Neural cell (in vitro differentiated cells): ENCODE data around the gene ZNF558. TPM values are rescaled to one million over a fixed set of nuclear protein-coding genes. Genes with fewer than 3 reads are reported as not detected.

Source experiments
- H2AFZ ChIP-seq: fragments of 200-600, 300-800 bp; sonication (generic), shearing (Covaris generic); 2 replicates; pipeline ENCODE4 v1.6.0; 2014; ENCODE audit warnings: low read depth, mild to moderate bottlenecking, antibody characterized with exemption, low read length, moderate library complexity
- H3F3A ChIP-seq: fragments of 200-600 bp; shearing (Covaris generic); 2 replicates; pipeline ENCODE4 v1.6.1; 2016; ENCODE audit warnings: mild to moderate bottlenecking, moderate library complexity, mixed read lengths, antibody characterized with exemption, low read length; ENCODE audit not compliant: insufficient read depth, poor library complexity, severe bottlenecking
- H3K27ac ChIP-seq: fragments of 200-600, 300-800 bp; sonication (generic), shearing (Covaris generic); 2 replicates; pipeline ENCODE4 v1.5.1; 2014; ENCODE audit warnings: mild to moderate bottlenecking, low read length, moderate library complexity
- H3K27me3 ChIP-seq: fragments of 300-800, 200-600 bp; sonication (generic), shearing (Covaris generic); 2 replicates; pipeline ENCODE4 v1.6.0; 2014; ENCODE audit warnings: mild to moderate bottlenecking, low read depth, low read length, moderate library complexity; ENCODE audit not compliant: insufficient read depth
- H3K36me3 ChIP-seq: fragments of 300-800, 200-600 bp; sonication (generic), shearing (Covaris generic); 2 replicates; pipeline ENCODE4 v1.5.1; 2014; ENCODE audit warnings: mild to moderate bottlenecking, antibody characterized with exemption, low read length, moderate library complexity; ENCODE audit not compliant: insufficient read depth
- H3K4me2 ChIP-seq: fragments of 300-800, 200-600 bp; sonication (generic), shearing (Covaris generic); 2 replicates; pipeline ENCODE4 v1.6.0; 2014; ENCODE audit warnings: mild to moderate bottlenecking, low read length
- H3K4me3 ChIP-seq: fragments of 300-800, 200-600 bp; sonication (generic), shearing (Covaris generic); 2 replicates; pipeline ENCODE4 v1.5.1; 2014; ENCODE audit warnings: mild to moderate bottlenecking, low read length, moderate library complexity
- H3K79me2 ChIP-seq: fragments of 200-600 bp; shearing (Covaris generic); replicated peaks from 2 replicates; pipeline ENCODE4 v1.6.0; 2014; ENCODE audit warnings: mild to moderate bottlenecking, low read length, moderate library complexity; ENCODE audit not compliant: insufficient read depth
- H3K9ac ChIP-seq: fragments of 300-800, 200-600 bp; sonication (generic), shearing (Covaris generic); 2 replicates; pipeline ENCODE4 v1.6.1; 2016; ENCODE audit warnings: mild to moderate bottlenecking, low read length, mixed read lengths
- H3K9me2 ChIP-seq: fragments of 200-600 bp; shearing (Covaris generic); 2 replicates; pipeline ENCODE4 v1.6.1; 2016; ENCODE audit warnings: mild to moderate bottlenecking, low read length, mixed read lengths; ENCODE audit not compliant: insufficient read depth
- H3K9me3 ChIP-seq: fragments of 200-600, 300-800 bp; sonication (generic), shearing (Covaris generic); 2 replicates; pipeline ENCODE4 v1.6.1; 2016; ENCODE audit warnings: mild to moderate bottlenecking, mixed run types, low read length, moderate library complexity, mixed read lengths
- H4K20me1 ChIP-seq: fragments of 200-600 bp; shearing (Covaris generic); 2 replicates; pipeline ENCODE4 v1.6.1; 2016; ENCODE audit warnings: mild to moderate bottlenecking, mixed run types; ENCODE audit not compliant: insufficient read depth
- EP300 ChIP-seq: fragments of 450-650 bp; conservative IDR thresholded peaks from 2 replicates; pipeline ENCODE4 v1.6.1; 2014; ENCODE audit warnings: antibody characterized with exemption, mild to moderate bottlenecking, moderate library complexity; ENCODE audit not compliant: poor library complexity, severe bottlenecking
- EZH2 ChIP-seq: fragments of 200-600, 300-800 bp; shearing (Covaris generic), sonication (generic); IDR thresholded peaks from 2 replicates; pipeline ENCODE4 v1.6.1; 2014; ENCODE audit warnings: antibody characterized with exemption, low read length, borderline replicate concordance, mild to moderate bottlenecking; ENCODE audit not compliant: insufficient read depth, poor library complexity, severe bottlenecking
- MXI1 ChIP-seq: fragments of 450-650 bp; conservative IDR thresholded peaks from 2 replicates; pipeline ENCODE4 v1.6.1; 2014; ENCODE audit warnings: antibody characterized with exemption, mild to moderate bottlenecking; ENCODE audit not compliant: poor library complexity, severe bottlenecking
- POLR2AphosphoS5 ChIP-seq: IDR thresholded peaks from 2 replicates; pipeline ENCODE4 v1.6.1; 2012
- RAD21 ChIP-seq: fragments of 450-650 bp; conservative IDR thresholded peaks from 2 replicates; pipeline ENCODE4 v1.6.1; 2014; ENCODE audit warnings: antibody characterized with exemption, mild to moderate bottlenecking, moderate library complexity
- REST ChIP-seq: IDR thresholded peaks from 2 replicates; pipeline ENCODE4 v1.6.1; 2012; ENCODE audit warnings: borderline replicate concordance
- SMC3 ChIP-seq: fragments of 450-650 bp; conservative IDR thresholded peaks from 2 replicates; pipeline ENCODE4 v1.6.1; 2014; ENCODE audit warnings: antibody characterized with exemption, mild to moderate bottlenecking, moderate library complexity; ENCODE audit not compliant: poor library complexity
- TAF1 ChIP-seq: IDR thresholded peaks from 2 replicates; pipeline ENCODE4 v1.6.1; 2012; ENCODE audit warnings: low read depth
- polyA plus RNA-seq: library from polyadenylated mRNA; depleted of rRNA; stranded (reverse); fragments of >200 nt; gene quantifications from 2 replicates; pipeline ENCODE4 v1.2.3, GENCODE V29; 2014
- TF ChIP-seq, protein P1 (sequence below): fragments of 450-650 bp; IDR thresholded peaks from 2 replicates; pipeline ENCODE4 v1.5.1; 2014; ENCODE audit warnings: antibody characterized with exemption, mild to moderate bottlenecking, moderate library complexity; ENCODE audit not compliant: poor library complexity, severe bottlenecking

The ZNF558 gene
- polyA plus RNA-seq, 1 donor from 2014 or later: 65.7 TPM

GRCh38 chr19:8866344-8866743 lies 34.2 kb upstream of the ZNF558 start:
- TF ChIP-seq EP300 (no peak), EZH2 (no peak), TAF1 (no peak), MXI1 (no peak), POLR2AphosphoS5 (no peak), SMC3 (no peak), RAD21 (no peak), REST (no peak)
- TF ChIP-seq, protein P1, sequence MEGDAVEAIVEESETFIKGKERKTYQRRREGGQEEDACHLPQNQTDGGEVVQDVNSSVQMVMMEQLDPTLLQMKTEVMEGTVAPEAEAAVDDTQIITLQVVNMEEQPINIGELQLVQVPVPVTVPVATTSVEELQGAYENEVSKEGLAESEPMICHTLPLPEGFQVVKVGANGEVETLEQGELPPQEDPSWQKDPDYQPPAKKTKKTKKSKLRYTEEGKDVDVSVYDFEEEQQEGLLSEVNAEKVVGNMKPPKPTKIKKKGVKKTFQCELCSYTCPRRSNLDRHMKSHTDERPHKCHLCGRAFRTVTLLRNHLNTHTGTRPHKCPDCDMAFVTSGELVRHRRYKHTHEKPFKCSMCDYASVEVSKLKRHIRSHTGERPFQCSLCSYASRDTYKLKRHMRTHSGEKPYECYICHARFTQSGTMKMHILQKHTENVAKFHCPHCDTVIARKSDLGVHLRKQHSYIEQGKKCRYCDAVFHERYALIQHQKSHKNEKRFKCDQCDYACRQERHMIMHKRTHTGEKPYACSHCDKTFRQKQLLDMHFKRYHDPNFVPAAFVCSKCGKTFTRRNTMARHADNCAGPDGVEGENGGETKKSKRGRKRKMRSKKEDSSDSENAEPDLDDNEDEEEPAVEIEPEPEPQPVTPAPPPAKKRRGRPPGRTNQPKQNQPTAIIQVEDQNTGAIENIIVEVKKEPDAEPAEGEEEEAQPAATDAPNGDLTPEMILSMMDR: no peak
- Histone ChIP-seq H3K36me3 (no peaks in the 10 kb centered on the region), H4K20me1 (no peaks in the 10 kb centered on the region), H2AFZ (no peak overlapping the region), H3K27ac (no peak overlapping the region), H3K4me3 (no peak overlapping the region), H3K79me2 (no peaks in the 10 kb centered on the region), H3K27me3 (no peaks in the 10 kb centered on the region), H3F3A (no peaks in the 10 kb centered on the region), H3K9me3 (no peaks in the 10 kb centered on the region), H3K4me2 (no peak overlapping the region), H3K9ac (no peak overlapping the region), H3K9me2 (no peaks in the 10 kb centered on the region)

DNA sequence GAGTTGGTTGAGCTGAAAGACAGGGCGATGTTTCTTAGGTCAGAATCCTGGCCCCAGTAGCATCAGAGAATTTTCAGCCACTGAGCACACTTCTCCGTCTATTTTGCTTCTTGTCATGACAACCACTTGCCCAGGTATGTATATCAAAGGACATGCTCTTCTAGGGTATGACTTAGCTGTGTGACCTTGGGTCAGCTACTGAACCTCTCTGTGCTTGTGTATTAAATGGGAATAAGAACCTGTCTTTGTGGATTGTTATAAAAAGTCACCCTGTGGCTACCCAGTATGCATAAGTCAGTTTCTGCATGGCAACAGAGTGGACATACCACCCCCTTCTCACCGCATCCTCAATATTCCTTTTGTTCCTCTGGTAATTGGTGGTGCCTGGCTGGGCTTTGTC lies 26.2 kb upstream of the ZNF558 start:
- H3K27ac ChIP-seq: no peak overlapping the region
- no peak for TF ChIP-seq SMC3
- TF ChIP-seq POLR2AphosphoS5: no peak
- no peak for TF ChIP-seq EZH2
- TF ChIP-seq RAD21: no peak
- TF ChIP-seq, protein P1: no peak
- TF ChIP-seq MXI1: no peak
- no peak for TF ChIP-seq REST
- TF ChIP-seq EP300: no peak
- TF ChIP-seq TAF1: no peak
- H3K9me3 ChIP-seq: peaks cover 2% of the 10 kb centered on the region

More for the DNA sequence above, 26.2 kb upstream of the ZNF558 start:
- Histone ChIP-seq H3K36me3 (no peaks in the 10 kb centered on the region), H3K9ac (no peak overlapping the region), H3K4me3 (no peak overlapping the region), H4K20me1 (no peaks in the 10 kb centered on the region), H3K79me2 (no peaks in the 10 kb centered on the region), H3K27me3 (no peaks in the 10 kb centered on the region), H3K4me2 (no peak overlapping the region), H2AFZ (no peak overlapping the region), H3F3A (no peaks in the 10 kb centered on the region), H3K9me2 (no peaks in the 10 kb centered on the region)
